OCI-LY7 (cell line): ENCODE results near the gene CHADL. TPM values are rescaled to one million over a fixed set of nuclear protein-coding genes. Genes with fewer than 3 reads are reported as not detected.
"Not testable (repeated sequence)": the region's sequence is repeated elsewhere in the genome, so short reads cannot be mapped to it uniquely, and the experiment has no call there.

ENCODE experiments used
- BruUV-seq: library from RNA; stranded (reverse); fragments of 400-500 nt; replicated peaks from 2 replicates; lab custom pipeline; 2021; lab: Mats Ljungman, UMichigan
- CTCF ChIA-PET: fragments of 300-600 bp; sonication (Branson Sonifier 250); formaldehyde crosslinking; loops from one replicate; lab custom pipeline; 2022; ENCODE audit warnings: antibody characterized with exemption; ENCODE audit not compliant: unreplicated experiment; lab: Charles Lee
- POLR2A ChIA-PET: fragments of 300-600 bp; sonication (Branson Sonifier 250); formaldehyde crosslinking; loops from one replicate; lab custom pipeline; 2022; ENCODE audit warnings: antibody characterized with exemption; lab: Charles Lee
- DNase-seq: peaks from one replicate; pipeline ENCODE4 v3.0.0-alpha.2; 2015; ENCODE audit warnings: low spot score
- H2AFZ ChIP-seq: fragments of 200-600 bp; sonication (generic), shearing (Covaris generic); 2 replicates; pipeline ENCODE4 v1.6.1; 2014; ENCODE audit warnings: mild to moderate bottlenecking, antibody characterized with exemption, low read length, moderate library complexity
- H3K27ac ChIP-seq: fragments of 200-600 bp; sonication (generic); 2 replicates; pipeline ENCODE4 v1.5.1; 2014; ENCODE audit warnings: mixed run types, low read depth, mild to moderate bottlenecking, moderate library complexity, low read length, inconsistent platforms; ENCODE audit not compliant: poor library complexity, severe bottlenecking
- H3K36me3 ChIP-seq: fragments of 200-600 bp; sonication (generic); 2 replicates; pipeline ENCODE4 v1.6.1; 2014; ENCODE audit warnings: mild to moderate bottlenecking, antibody characterized with exemption, low read length, moderate library complexity, mixed read lengths; ENCODE audit not compliant: insufficient read depth
- H3K4me1 ChIP-seq: fragments of 200-600 bp; sonication (generic); 2 replicates; pipeline ENCODE4 v1.5.1; 2014; ENCODE audit warnings: mild to moderate bottlenecking, low read length; ENCODE audit not compliant: insufficient read depth, poor library complexity, severe bottlenecking
- H3K4me2 ChIP-seq: fragments of 200-600 bp; sonication (generic); 2 replicates; pipeline ENCODE4 v1.6.1; 2014; ENCODE audit warnings: mild to moderate bottlenecking, low read length
- H3K4me3 ChIP-seq: fragments of 200-600 bp; sonication (generic); 2 replicates; pipeline ENCODE4 v1.5.1; 2014; ENCODE audit warnings: mild to moderate bottlenecking, low read depth, low read length; ENCODE audit not compliant: poor library complexity, severe bottlenecking
- H3K79me2 ChIP-seq: fragments of 200-600 bp; sonication (generic); 2 replicates; pipeline ENCODE4 v1.6.1; 2016; ENCODE audit warnings: low read depth, mild to moderate bottlenecking, low read length, moderate library complexity, mixed read lengths; ENCODE audit not compliant: insufficient read depth
- H3K9me2 ChIP-seq: fragments of 200-600 bp; sonication (generic); 2 replicates; pipeline ENCODE4 v1.6.1; 2016; ENCODE audit warnings: mild to moderate bottlenecking, low read length, mixed read lengths; ENCODE audit not compliant: insufficient read depth
- H3K9me3 ChIP-seq: fragments of 200-600 bp; sonication (generic); 2 replicates; pipeline ENCODE4 v1.6.1; 2014; ENCODE audit warnings: mild to moderate bottlenecking, mixed run types, low read length, mixed read lengths
- H4K20me1 ChIP-seq: fragments of 200-600 bp; sonication (generic); 2 replicates; pipeline ENCODE4 v1.6.1; 2014; ENCODE audit warnings: mild to moderate bottlenecking, antibody characterized with exemption, low read length, moderate library complexity, mixed read lengths; ENCODE audit not compliant: insufficient read depth
- CTCF ChIP-seq: fragments of 200-600 bp; sonication (generic); conservative IDR thresholded peaks from 2 replicates; pipeline ENCODE4 v1.5.1; 2014; ENCODE audit warnings: mild to moderate bottlenecking, antibody characterized with exemption, low read length, moderate library complexity, mixed read lengths
- EZH2phosphoT487 ChIP-seq: fragments of 200-600 bp; sonication (generic); IDR thresholded peaks from 2 replicates; pipeline ENCODE4 v1.6.1; 2018; ENCODE audit warnings: low read depth, borderline replicate concordance, mild to moderate bottlenecking, mixed run types, antibody characterized with exemption, low read length, moderate library complexity, mixed read lengths
- intact Hi-C: fragments of 100-400 bp; cut with micrococcal nuclease; formaldehyde crosslinking; loops from one replicate; pipeline ENCODE4 v1.10.0; 2022; ENCODE audit not compliant: unreplicated experiment
- microRNA-seq: library from miRNA; unstranded; fragments of <30 nt; microRNA quantifications from one replicate; pipeline ENCODE4 v1.2.0, GENCODE V29; 2022; ENCODE audit warnings: borderline replicate concordance
- small RNA-seq: library from RNA; depleted of rRNA; stranded (forward); fragments of <200 nt; gene quantifications from one replicate; pipeline ENCODE3, GENCODE V24; 2014
- total RNA-seq, 2 experiments: library from RNA; depleted of rRNA in 1 of 2; stranded (reverse); fragments of >200 nt in 1 of 2; shearing (Covaris generic) in 1 of 2; gene quantifications; 2 replicates each; pipeline ENCODE4 v1.2.3, GENCODE V29; 2014 to 2022

CHADL gene
- total RNA-seq, 2 experiments from 2014 or later: 0.42 to 0.60 TPM

- Histone ChIP-seq H3K4me1 (no peaks in the 10 kb centered on the region), H3K27ac (no peak overlapping the region), H3K36me3 (peaks cover 46% of the 10 kb centered on the region), H3K4me2 (no peak overlapping the region), H4K20me1 (no peaks in the 10 kb centered on the region), H2AFZ (no peak overlapping the region), H3K79me2 (no peaks in the 10 kb centered on the region), H3K9me2 (no peaks in the 10 kb centered on the region), H3K4me3 (no peak overlapping the region), H3K9me3 (no peaks in the 10 kb centered on the region)
- TF ChIP-seq EZH2phosphoT487: no peak
- no peak for TF ChIP-seq CTCF
- no TSS peak for BruUV-seq
- POLR2A ChIA-PET: no interaction called here
- CTCF ChIA-PET: no interaction called here
- DNase-seq: no peak
- intact Hi-C loops: loop anchor here (10.0 kb wide), 1 partner anchor 236 kb away; no protein-coding TSS in a partner anchor
These were observed 59.8 kb downstream of the CHADL start for GRCh38 chr22:41180926-41181325.

- CTCF ChIA-PET, H3K79me2 ChIP-seq, POLR2A ChIA-PET, H4K20me1 ChIP-seq, H3K9me2 ChIP-seq, BruUV-seq, H3K9me3 ChIP-seq, H3K4me2 ChIP-seq, H2AFZ ChIP-seq, H3K4me3 ChIP-seq, H3K4me1 ChIP-seq, DNase-seq, H3K27ac ChIP-seq: not testable (repeated sequence)
- intact Hi-C loops: loop anchor here (10.0 kb wide), 1 partner anchor 236 kb away; no protein-coding TSS in a partner anchor
- H3K36me3 ChIP-seq: peaks cover 52% of the 10 kb centered on the region
These were observed 60.4 kb downstream of the CHADL start for GRCh38 chr22:41180362-41180761.

Small RNA genes lying within 50 kb of the gene (microRNA-seq; reads per million reads assigned to microRNA genes)
- gene MIR6889: not detected

Small RNA genes lying within 50 kb of the gene (small RNA-seq; reads per million reads assigned to genes)
- gene MIR6889: not detected

Other genes with a start within 250 kb of the CHADL start
- 45.4 and 46.2 TPM in 2 replicates for gene EP300, start 148.3 kb downstream of the CHADL start, total RNA-seq (2014; rRNA removed; shearing (Covaris generic))
- 101 and 108 TPM in 2 replicates for gene EP300, start 148.3 kb downstream of the CHADL start, total RNA-seq (2022)
- 23.3 and 28.1 TPM in 2 replicates for gene L3MBTL2, start 35.6 kb downstream of the CHADL start, total RNA-seq (2014; rRNA removed; shearing (Covaris generic))
- gene L3MBTL2, start 35.6 kb downstream of the CHADL start, total RNA-seq (2022): 25.6 and 33.4 TPM in 2 replicates
- 81.7 and 108 TPM in 2 replicates for gene RANGAP1, start 45.3 kb upstream of the CHADL start, total RNA-seq (2014; rRNA removed; shearing (Covaris generic))
- 119 and 128 TPM in 2 replicates for gene RANGAP1, start 45.3 kb upstream of the CHADL start, total RNA-seq (2022)
- gene ZC3H7B, start 60.6 kb upstream of the CHADL start, total RNA-seq (2014; rRNA removed; shearing (Covaris generic)): 42.4 and 46.7 TPM in 2 replicates
- 55.1 and 56.3 TPM in 2 replicates for gene ZC3H7B, start 60.6 kb upstream of the CHADL start, total RNA-seq (2022)
- gene TEF, start 141.0 kb upstream of the CHADL start, total RNA-seq (2014; rRNA removed; shearing (Covaris generic)): 4.3 and 6.8 TPM in 2 replicates
- gene TEF, start 141.0 kb upstream of the CHADL start, total RNA-seq (2022): 6.1 and 7.0 TPM in 2 replicates
- 13.5 and 13.9 TPM in 2 replicates for gene TOB2, start 205.9 kb upstream of the CHADL start, total RNA-seq (2014; rRNA removed; shearing (Covaris generic))
- 19.9 and 27.0 TPM in 2 replicates for gene TOB2, start 205.9 kb upstream of the CHADL start, total RNA-seq (2022)
- gene PHF5A, start 227.8 kb upstream of the CHADL start, total RNA-seq (2014; rRNA removed; shearing (Covaris generic)): 87.9 and 98.8 TPM in 2 replicates
- gene PHF5A, start 227.8 kb upstream of the CHADL start, total RNA-seq (2022): 60.9 and 62.1 TPM in 2 replicates
- gene ACO2, start 228.2 kb upstream of the CHADL start, total RNA-seq (2014; rRNA removed; shearing (Covaris generic)): 61.5 and 69.0 TPM in 2 replicates
- gene ACO2, start 228.2 kb upstream of the CHADL start, total RNA-seq (2022): 102 and 107 TPM in 2 replicates